ENCODE data around the gene SLC16A9. TPM values are rescaled to one million over a fixed set of nuclear protein-coding genes. Genes with fewer than 3 reads are reported as not detected.

Gene SLC16A9
- 0.08 to 0.26 TPM (median 0.13 TPM) in 5 replicates for total RNA-seq (2022; extraction: Qiagen RNA extraction; ENCODE audit: low read depth)

GRCh38 chr10:59709395-59710125 is at the start of gene SLC16A9:
TSS of gene SLC16A9 (minus strand) at chr10:59709850. CDS start at chr10:59684291, 25,559 bp downstream.

GRCh38 chr10:59753267-59753666 is 43.6 kb upstream of the SLC16A9 start, which contains the start of gene MRLN:
TSS of gene MRLN (minus strand) at chr10:59753455.

Other genes with a start within 250 kb of the SLC16A9 start
- not detected in 5 replicates for gene MRLN, start 43.6 kb upstream of the SLC16A9 start, total RNA-seq (2022; extraction: Qiagen RNA extraction; ENCODE audit: low read depth)
- gene CCDC6, start 196.7 kb upstream of the SLC16A9 start, total RNA-seq (2022; extraction: Qiagen RNA extraction; ENCODE audit: low read depth) = 20.2 to 31.0 TPM (median 26.2 TPM) in 5 replicates

Measured in A549 treated with ZK216348 at 1 μM for 4 hours (cell line).